GM18511 (cell line): ENCODE results near the gene SLU7.

ENCODE experiments used
- ATAC-seq: cut with Tn5 transposase; IDR thresholded peaks from one replicate; pipeline ENCODE4 v1.9.1; 2021; ENCODE audit warnings: mild to moderate bottlenecking, moderate library complexity; ENCODE audit not compliant: unreplicated experiment

Gene SLU7

GRCh38 chr5:160420331-160420610 lies 1.4 kb upstream of the SLU7 start:
- no peak for ATAC-seq

DNA sequence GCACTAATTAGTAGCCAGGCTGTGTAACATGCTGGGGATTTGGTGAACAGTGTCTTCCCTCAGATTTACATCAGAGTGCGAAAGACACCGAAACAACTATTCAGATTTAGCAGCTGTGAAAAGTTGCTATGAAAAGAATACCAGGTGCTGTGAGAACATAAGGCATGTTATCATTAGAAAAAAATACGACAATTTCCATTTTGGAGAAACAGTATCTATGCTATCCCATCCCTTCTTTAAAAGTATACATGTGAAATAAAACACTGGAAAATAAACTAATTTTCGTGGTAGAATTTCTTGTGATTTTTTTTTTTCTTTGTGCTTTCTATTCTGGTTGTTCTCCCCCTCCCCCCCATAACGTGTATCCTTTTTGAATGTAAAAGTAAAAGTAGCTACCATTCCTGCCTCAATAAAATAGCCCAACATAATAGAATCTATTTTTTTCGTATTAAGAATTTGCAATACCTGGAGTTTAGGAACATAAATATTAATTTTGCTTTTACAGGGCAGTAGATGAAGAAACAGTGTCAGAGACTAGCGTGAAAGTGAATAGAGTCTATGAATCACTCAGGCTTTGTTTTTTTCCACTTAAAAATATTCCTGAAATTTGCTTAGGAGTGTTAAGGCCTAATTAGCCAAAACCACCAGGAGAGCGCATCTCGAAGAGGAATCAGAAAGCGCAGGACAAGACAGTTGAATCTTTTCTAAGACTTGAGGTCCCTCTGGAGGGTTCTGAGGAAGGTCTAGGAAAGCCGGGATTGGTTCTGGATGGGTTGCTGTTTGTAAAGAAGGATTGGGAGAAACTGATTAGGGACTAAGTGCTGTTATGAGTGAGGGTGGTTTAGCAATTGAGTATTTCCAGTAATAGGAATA lies 813 bp upstream of the SLU7 start:
- no peak for ATAC-seq

GRCh38 chr5:160399402-160400353 lies 19.2 kb downstream of the SLU7 start, which contains the start of gene FAM200C:
TSS of gene FAM200C (minus strand) at chr5:160400054. CDS start at chr5:160395490, 4,564 bp downstream.
- ATAC-seq = peak; percentile 90

- no peak for ATAC-seq
These were observed 20.1 kb downstream of the SLU7 start for GRCh38 chr5:160398806-160399205.

DNA sequence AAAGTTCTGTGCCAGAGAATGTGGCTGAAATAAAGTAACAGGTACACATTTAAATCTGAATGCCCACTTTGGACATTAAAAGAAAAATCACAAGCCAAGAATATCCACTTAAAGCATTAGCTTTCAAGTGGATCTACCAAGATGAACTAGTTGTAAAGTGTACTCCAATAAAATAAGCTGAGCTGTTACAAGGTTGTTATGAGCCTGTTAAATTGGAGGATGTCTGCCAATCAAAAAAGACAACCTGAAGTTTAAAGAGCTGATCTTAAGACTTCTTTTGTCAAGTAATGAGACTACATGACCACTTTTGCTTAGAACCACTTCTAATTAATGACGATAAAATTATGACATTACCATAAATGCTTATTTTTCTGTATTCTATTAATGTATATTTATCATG lies 21.4 kb downstream of the SLU7 start:
- no peak for ATAC-seq

- ATAC-seq = no peak
These were observed 23.8 kb downstream of the SLU7 start for GRCh38 chr5:160395111-160395510.

DNA sequence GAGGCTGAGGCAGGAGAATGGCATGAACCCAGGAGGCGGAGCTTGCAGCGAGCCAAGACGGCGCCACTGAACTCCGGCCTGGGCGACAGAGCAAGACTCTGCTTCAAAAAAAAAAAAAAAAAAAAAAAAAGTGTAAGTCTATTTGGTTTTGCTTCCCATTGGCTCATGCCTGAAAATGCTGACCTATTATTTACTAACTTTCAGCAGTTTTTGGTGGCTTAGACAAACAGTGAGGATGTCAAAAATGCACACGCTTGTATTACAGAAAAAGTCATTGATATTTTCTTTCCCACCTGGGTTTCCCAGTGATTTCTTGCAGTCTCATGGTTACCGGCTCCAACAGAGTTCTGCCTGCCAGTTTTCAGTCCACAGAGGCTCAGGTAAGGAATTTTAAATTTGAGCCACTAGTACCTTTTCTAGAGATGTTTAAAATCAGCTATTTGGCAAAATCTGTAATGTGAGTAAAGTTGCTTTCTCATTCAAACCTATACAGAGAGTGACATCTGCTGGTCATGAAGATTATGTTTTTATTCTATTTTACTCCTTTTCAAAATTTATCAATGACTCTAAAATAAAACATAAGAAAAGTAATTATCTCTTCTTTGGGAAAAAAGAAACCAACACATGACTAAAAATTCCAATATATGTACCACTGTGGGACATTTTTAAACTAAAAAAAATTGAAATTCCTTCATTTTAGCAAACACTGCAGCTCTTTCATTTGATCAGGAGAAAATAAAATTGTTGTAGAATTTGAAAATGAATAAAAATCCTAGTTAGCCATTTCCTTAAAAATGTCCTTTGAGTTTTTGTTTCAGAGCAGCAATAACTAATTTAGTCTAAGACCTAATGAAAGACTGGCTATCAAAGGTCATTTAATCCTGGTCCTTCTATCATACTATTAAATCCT lies 27.8 kb downstream of the SLU7 start:
- no peak for ATAC-seq

- ATAC-seq = no peak
These were observed 31.4 kb downstream of the SLU7 start for GRCh38 chr5:160387445-160387844.

DNA sequence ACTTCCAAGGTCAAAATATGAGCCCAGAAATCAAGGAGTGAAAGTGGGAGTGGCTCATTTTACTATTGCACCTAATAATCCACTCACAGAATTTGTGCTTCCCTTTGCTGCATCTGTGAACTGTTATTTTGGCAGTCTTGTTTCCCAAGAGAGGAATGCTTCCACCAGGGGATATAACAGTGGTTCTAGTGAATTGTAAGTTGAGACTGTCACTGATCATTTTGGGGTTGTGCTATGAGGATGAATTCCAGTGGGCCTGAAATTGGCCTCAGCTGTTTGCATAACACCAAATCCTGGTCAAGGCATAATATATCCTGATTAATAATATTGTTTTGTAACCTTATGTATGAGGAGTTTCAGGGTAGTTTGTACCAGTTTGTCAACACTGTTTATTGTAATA lies 33.4 kb downstream of the SLU7 start:
- ATAC-seq = no peak

- ATAC-seq = no peak
These were observed 34.2 kb downstream of the SLU7 start for GRCh38 chr5:160384681-160385080.

DNA sequence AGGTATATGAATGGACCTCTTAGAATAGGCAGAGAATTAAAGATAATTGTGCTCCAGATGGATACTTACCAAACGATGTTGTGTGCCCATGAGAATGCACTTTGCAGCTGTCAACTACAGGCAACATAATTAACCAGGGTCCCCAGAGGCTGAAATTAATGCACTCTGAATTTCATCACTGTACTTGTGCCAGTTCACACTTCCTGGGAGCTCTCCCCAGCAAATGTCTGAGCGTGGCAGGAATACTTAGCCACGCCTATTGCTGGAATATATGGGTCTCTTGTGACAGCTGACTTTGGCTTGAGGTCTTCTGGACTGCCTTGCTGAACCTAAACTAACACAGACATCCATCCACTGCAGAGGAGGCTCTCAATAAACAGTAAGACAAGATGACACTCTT lies 36.5 kb downstream of the SLU7 start:
- ATAC-seq = no peak

DNA sequence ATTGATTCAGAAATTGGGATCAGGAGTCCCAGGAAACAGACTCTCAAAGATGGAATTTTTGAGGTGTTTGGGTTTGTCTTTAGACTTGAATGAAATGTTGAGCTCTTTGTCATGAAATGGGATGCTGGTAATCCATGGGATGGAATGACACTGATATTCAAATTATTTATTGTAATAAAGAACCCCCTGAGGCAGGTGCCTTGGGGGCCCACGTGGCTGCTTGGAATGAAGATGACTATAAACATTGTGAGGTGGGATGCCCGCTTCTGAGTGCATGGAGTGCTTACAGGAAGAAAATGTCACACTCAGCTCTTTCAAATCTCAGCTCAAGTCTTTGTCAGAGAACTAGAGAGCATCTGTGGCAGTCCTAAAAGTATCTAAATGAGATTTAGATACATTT lies 38.8 kb downstream of the SLU7 start:
- ATAC-seq = no peak

DNA sequence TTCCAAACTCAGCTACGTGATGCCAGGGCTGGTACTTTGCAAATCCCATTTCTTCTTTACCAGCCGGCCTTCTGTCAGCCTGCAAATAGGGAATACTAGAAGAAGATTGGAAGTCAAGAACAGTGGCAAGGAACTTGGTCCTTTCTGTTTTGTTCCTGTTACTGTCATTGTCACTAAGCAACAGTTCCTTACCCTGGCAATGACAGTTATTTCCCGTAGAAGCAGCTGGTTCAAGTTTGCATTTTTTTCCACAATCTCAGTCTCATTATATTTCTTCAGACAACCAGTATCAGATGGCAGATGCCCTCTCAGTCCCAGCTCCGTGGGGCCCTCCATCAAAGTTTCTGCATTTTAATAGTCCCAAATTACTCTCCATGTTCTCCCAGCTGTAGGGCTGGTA lies 39.4 kb downstream of the SLU7 start:
- no peak for ATAC-seq

DNA sequence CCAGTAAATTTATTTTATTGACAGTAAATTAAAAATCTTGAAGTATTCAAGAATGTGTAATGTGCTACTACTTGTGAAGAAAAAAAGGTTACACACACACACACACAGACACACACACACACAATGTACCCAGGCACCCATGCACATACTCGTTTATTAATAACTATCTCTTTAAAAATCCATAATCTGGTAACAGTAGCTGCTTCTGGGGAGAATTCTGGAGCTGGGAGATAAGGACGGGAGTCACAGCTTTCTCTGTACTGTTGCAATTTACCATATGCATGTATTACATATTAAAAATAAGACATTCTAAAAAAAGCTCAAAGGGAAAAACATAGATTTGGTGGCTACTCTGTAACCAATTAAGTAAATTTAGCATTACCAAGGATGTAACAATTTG lies 40.6 kb downstream of the SLU7 start:
- no peak for ATAC-seq

- no peak for ATAC-seq
These were observed 41.2 kb downstream of the SLU7 start for GRCh38 chr5:160377651-160378050.

DNA sequence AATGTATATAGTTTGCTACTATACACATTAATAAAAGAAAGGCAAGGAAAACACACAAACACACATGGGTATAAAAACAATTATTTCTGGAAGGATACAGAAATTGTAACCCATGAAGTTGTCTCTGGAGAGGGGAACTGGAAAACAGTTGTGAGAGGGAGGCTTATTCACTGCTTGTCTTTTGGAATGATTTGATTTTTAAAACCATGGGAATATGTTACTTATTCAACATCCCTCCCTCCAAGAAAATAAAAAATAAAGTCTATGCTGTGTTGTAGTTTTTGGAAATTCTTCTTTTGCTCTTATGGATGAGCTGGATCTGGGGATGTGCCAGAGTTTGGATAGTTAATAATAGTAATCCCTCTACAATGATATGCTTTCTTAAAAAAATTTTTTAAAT lies 42.5 kb downstream of the SLU7 start:
- no peak for ATAC-seq

GRCh38 chr5:160375701-160376100 lies 43.2 kb downstream of the SLU7 start:
- ATAC-seq = no peak

GRCh38 chr5:160375166-160375565 lies 43.7 kb downstream of the SLU7 start:
- ATAC-seq = no peak

GRCh38 chr5:160371294-160371693 lies 47.6 kb downstream of the SLU7 start:
- ATAC-seq = no peak

DNA sequence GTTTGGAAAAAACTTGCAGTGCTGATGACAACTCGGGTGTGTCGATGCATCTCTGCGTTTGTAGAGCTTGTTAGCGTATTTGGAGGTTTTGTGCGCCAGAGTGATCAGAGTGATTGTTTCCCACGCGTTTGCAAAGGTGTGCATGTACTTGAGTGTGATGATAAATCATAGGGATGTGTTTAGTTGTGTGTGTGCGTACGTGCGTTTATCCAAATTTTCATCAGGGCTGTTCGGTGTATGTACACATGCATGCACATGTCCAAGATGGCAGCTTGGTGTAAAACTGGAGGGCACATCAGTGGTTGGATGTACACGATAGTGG lies 48.2 kb downstream of the SLU7 start:
- ATAC-seq = no peak
